Measurements from ENCODE around the gene RELB.
A peak's percentile ranks its signal among the peaks of the same experiment; 100 is the strongest.

RELB gene

GRCh38 chr19:45023048-45023447 is 21.8 kb downstream of the RELB start:
- DNase-seq: no peak

- DNase-seq: no peak
Measured at GRCh38 chr19:45025264-45025663, 24.0 kb downstream of the RELB start.

GRCh38 chr19:45027371-45027770 is 26.1 kb downstream of the RELB start:
- DNase-seq: no peak

- DNase-seq: no peak
Measured at GRCh38 chr19:45030825-45031224, 29.6 kb downstream of the RELB start.

GRCh38 chr19:45032421-45032820 is 31.2 kb downstream of the RELB start:
- DNase-seq: no peak

- DNase-seq: no peak
Measured at GRCh38 chr19:45035755-45036154, 34.5 kb downstream of the RELB start.

GRCh38 chr19:45037393-45038169 is 36.3 kb downstream of the RELB start:
- DNase-seq: no peak

- peak; percentile 89 for DNase-seq
Measured at GRCh38 chr19:45038931-45039893, 37.9 kb downstream of the RELB start, which contains the start of gene CLASRP. TSS of gene CLASRP (plus strand) at chr19:45039045. CDS start at chr19:45040213, 1,168 bp downstream.

- no peak for DNase-seq
Measured at GRCh38 chr19:45040059-45040771, 39.0 kb downstream of the RELB start.

- DNase-seq: no peak
Measured at GRCh38 chr19:45041125-45041524, 39.9 kb downstream of the RELB start.

GRCh38 chr19:45045671-45046353 is 44.5 kb downstream of the RELB start:
- DNase-seq: no peak

- DNase-seq: no peak
Measured at GRCh38 chr19:45046355-45046754, 45.1 kb downstream of the RELB start.

- DNase-seq: no peak
Measured at GRCh38 chr19:45047188-45047797, 46.0 kb downstream of the RELB start.

GRCh38 chr19:45049073-45049736 is 47.9 kb downstream of the RELB start:
- DNase-seq: no peak

GRCh38 chr19:45050036-45050435 is 48.8 kb downstream of the RELB start:
- DNase-seq: no peak

- DNase-seq: no peak
Measured at GRCh38 chr19:45051929-45052579, 50.8 kb downstream of the RELB start.

- DNase-seq: no peak
Measured at GRCh38 chr19:45056831-45057230, 55.6 kb downstream of the RELB start.

- DNase-seq: no peak
Measured at GRCh38 chr19:45057444-45057843, 56.2 kb downstream of the RELB start.

GRCh38 chr19:45058622-45059159 is 57.4 kb downstream of the RELB start:
- DNase-seq: no peak

- DNase-seq: peak; percentile 88
Measured at GRCh38 chr19:45059258-45059965, 58.1 kb downstream of the RELB start.

All from stimulated activated CD4-positive, alpha-beta T cell treated with anti-CD3 and anti-CD28 coated beads, Interleukin-4, amount 100 ng/mL, for 24 hours (primary cell).